GM15510 (cell line): Measurements from ENCODE around the gene CKB.

Source experiments
- POLR2A ChIP-seq: IDR thresholded peaks from 3 replicates; pipeline ENCODE4 v1.6.1; 2011; ENCODE audit warnings: borderline replicate concordance; ENCODE audit not compliant: insufficient read length; ENCODE audit errors: extremely low read depth

Gene CKB

DNA sequence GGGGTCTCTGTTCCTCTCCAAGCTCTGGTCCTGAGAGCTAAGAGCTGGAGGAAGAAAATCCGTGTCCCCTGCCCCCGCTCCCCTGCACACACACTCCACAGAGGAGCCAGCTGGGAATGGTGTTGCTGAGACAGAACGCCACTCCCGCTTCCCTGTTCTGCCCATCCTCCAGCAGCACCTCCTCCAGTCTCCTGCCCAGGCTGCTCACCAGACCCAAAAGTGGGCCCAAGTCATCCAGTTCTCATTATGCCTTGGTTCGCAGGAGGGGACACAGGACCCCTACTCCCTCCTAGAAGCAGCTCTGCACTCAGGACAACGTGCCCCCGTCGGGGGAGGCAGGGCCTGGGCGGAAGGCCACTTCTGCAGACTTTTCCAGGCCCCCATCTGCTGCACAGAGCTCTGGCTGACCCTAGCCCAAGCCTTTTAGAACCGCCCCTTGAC lies 5.5 kb upstream of the CKB start:
- TF ChIP-seq POLR2A: no peak

DNA sequence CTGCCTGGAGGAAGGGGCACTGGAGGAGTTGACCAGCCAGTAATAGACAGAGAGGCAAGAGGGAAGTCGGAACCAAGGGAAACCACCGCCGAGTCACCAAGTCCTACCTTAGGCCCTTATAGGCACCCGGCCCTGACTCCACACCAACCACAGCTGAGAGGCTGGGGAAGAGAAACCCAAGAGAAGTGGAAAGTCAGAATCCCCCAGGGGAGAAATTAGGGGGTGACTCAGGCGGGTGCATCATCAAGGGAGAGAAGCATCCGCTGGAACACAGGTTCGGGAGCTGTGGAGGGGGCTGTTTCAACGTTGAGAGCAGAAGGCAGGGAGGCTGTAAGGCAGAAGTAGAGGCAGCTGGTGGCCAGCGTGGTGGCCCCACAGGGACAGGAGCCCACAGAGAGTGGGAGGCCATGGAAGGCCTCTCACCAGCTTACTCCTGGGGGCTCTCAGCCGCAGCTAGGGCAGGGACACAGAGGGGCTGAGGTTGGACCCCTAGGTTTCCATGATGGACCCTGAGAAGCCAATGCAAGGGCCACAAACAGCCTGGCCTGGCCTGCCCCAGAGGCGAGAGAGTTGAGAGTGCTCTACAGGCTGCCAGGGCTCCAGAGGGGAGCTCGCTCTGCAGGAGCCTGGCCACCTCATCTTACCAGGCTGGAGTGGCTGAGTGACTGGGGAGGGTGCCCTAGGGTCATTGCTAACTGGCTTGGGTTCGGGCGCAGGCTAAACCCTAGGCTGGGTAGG lies 4.9 kb upstream of the CKB start:
- no peak for TF ChIP-seq POLR2A

DNA sequence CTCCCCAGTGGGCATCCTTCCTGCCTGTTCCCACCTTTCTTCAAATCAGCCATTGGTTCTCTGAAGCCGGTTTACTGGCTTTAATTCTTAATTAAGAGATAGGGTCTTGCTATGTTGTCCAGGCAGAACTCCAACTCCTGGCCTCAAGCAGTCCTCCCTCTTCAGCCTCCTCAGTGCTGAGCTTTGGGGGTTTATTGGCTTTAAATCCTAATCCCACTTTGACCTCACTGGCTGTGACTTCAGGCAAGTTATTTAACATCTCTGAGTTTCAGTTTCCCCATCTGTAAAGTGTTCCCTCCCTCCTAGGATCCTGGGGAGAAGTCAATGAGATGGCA lies 4.3 kb upstream of the CKB start:
- no peak for TF ChIP-seq POLR2A

DNA sequence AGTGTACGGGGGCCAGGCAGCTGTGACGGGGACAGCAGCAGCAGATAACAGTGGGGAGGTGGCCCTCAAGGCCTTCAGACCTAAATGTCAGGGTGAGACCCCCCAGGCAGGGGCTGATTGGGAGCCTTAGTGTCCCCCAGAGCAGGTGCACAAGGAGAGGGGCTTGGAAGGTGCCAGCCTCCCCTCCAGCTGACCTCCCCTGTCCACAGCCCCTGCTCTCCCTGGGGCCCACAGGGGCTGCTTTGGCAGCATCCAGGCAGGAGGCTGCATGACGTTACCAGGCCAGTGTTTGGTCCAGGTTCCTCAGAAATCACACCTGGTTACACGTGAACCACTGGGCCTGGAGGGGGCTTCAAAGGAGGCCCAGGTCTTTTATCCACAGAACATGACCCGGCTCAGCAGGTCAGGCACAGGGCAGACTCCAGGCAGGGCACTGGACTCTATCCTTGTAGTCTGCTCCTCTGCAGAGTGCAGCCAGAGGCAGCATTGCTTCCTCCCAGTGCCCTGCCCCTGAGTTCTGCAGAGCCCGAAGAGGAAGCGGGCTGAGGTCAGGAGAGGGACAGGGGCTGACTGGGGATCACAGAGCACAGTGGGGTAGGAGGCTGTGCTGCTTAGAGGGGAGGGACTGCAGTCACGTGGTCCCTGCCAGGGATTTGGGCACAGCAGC lies 3.8 kb upstream of the CKB start:
- no peak for TF ChIP-seq POLR2A

- TF ChIP-seq POLR2A: no peak
These were observed 1.6 kb upstream of the CKB start for GRCh38 chr14:103524002-103524935.

- no peak for TF ChIP-seq POLR2A
These were observed 935 bp upstream of the CKB start for GRCh38 chr14:103523575-103523954.

- TF ChIP-seq POLR2A: no peak
These were observed 573 bp downstream of the CKB start for GRCh38 chr14:103521951-103522563.

DNA sequence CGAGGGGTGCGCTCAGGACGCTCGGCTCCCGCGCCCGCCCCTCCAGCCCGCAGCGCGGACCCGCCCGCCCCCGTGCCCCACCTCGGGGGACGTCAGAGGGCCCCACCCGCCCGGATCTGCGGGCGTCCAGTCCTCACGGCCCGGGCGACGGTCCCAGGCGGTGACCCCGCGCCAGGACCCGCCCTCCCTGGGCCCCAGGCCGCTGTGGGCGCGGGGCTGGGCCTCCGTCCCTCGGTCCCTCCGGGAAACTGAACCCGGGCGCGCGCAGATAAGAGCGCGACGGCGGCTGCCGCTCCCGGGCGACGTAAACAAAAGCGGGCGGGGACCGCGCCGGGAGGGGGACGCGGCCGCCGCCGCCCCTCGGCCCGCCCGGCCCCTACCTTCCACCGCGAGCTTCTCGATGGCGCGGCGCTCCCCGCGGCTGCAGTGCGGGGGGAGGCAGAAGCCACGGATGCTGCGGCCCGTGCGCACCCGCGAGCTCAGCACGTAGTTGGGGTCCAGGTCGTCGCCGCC lies 1.1 kb downstream of the CKB start:
- TF ChIP-seq POLR2A: no peak

GRCh38 chr14:103520657-103521437 lies 1.8 kb downstream of the CKB start:
- TF ChIP-seq POLR2A: no peak

DNA sequence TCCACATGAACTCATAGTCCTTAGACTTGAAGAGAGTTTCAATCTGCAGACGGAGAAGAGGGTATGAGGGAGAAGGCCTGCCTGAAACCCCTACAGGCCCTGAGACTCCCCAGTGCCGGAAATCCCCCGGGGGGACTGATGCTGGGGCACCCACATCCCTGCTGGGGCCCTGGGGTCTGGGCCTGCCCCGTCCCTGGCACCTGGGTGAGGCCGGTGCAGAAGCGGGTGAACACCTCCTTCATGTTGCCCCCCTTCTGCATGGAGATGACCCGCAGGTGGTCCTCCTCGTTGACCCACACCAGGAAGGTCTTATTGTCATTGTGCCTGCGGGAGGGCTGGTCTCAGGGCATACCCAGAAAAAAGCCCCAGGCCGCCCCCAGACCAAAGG lies 2.4 kb downstream of the CKB start:
- TF ChIP-seq POLR2A: no peak

DNA sequence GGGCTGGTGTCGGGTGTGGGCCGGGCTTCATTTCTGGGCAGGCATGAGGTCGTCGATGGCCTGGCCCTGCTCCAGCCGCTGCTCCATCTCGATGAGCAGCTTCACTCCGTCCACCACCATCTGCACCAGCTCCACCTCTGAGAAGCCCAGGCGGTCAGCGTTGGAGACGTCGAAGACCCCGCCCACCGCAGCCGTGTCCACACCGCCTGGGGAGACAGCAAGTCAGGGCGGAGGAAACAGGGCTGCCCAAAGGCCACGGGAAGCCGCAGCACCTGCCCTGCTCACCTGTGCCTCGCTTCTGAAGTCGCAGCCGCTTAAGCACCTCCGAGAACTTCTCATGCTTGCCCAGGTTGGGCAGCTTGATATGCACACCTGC lies 2.8 kb downstream of the CKB start:
- TF ChIP-seq POLR2A: no peak

DNA sequence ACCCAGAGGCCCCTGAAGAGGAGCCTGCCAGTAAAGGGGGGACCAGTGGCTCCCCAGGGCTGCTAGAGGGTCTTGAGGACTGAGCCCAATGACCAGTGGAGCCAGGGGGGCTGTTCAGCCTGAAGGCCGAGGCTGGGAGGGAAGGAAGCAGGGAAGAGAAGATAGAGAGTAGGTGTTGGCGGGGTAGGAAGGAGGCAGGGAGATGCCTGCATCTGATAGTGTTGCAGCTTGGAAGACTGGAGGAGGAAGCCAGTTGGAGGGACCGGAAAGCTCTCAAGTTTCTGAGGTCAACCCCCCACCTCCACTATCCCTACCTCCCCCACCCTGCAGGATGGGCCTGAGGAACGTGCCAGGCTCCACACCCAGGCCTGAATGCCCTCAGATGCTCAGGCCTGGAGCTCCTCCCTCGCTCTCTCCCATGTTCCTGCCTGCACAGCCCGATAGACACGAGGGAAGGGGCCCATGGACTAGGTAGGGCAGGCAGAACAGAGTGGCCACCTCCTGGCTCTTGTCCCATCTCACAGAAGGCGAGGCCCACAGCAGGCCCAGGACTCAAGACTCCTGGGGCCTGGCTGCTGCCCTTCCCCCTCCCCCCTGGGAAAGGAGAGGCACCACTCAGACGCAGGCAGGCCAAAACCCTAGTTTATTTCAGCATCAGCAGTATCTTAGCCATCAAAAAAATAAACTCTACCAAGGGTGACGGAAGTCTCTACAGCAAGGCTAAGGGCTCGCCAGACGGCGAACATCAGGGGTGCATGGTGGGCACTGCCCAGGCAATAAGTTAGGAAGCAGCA lies 3.4 kb downstream of the CKB start:
- TF ChIP-seq POLR2A: no peak

- no peak for TF ChIP-seq POLR2A
These were observed 4.1 kb downstream of the CKB start for GRCh38 chr14:103518422-103519042.
